AG04450 (cell line): ENCODE results near the gene CERS4. TPM values are rescaled to one million over a fixed set of nuclear protein-coding genes. Genes with fewer than 3 reads are reported as not detected.

ENCODE experiments used
- CTCF ChIA-PET: fragments of 300-600, 350-600 bp; formaldehyde crosslinking; extraction: SDS; loops from one replicate; lab custom pipeline; 2022; ENCODE audit warnings: antibody characterized with exemption, inconsistent platforms; lab: Charles Lee
- POLR2A ChIA-PET: fragments of 350-600 bp; formaldehyde crosslinking; extraction: SDS; loops from one replicate; lab custom pipeline; 2021; ENCODE audit warnings: antibody characterized with exemption, inconsistent platforms; lab: Yijun Ruan, JAX
- DNase-seq: peaks from one replicate; pipeline ENCODE4 v3.0.0-alpha.2; 2011; ENCODE audit warnings: low read depth, low spot score
- H3K27ac ChIP-seq: one replicate; pipeline ENCODE4 v1.5.1; 2012; ENCODE audit warnings: low read depth, low read length, control low read depth
- H3K27me3 ChIP-seq: one replicate; pipeline ENCODE4 v1.6.0; 2012; ENCODE audit warnings: low read length; ENCODE audit not compliant: control insufficient read depth, insufficient read depth
- H3K4me3 ChIP-seq: 2 replicates; pipeline ENCODE4 v1.5.1; 2011; ENCODE audit warnings: mild to moderate bottlenecking, low read depth, low read length, control low read depth
- H3K9me3 ChIP-seq: 2 replicates; pipeline ENCODE4 v1.5.1; 2012; ENCODE audit warnings: low read length; ENCODE audit not compliant: control insufficient read depth, insufficient read depth
- CTCF ChIP-seq: IDR thresholded peaks from 2 replicates; pipeline ENCODE4 v1.5.1; 2011; ENCODE audit warnings: low read depth, low read length, control low read depth, inconsistent platforms
- polyA minus RNA-seq: library from RNA; depleted of rRNA, polyadenylated mRNA; stranded (reverse); fragments of >200 nt; gene quantifications from 2 replicates; pipeline ENCODE4 v1.2.3, GENCODE V29; 2011; rRNA and poly(A)+ RNA removed
- polyA plus RNA-seq: library from polyadenylated mRNA; depleted of rRNA; stranded (reverse); fragments of >200 nt; gene quantifications from 2 replicates; pipeline ENCODE4 v1.2.3, GENCODE V29; 2011; rRNA removed

The CERS4 gene, protein sequence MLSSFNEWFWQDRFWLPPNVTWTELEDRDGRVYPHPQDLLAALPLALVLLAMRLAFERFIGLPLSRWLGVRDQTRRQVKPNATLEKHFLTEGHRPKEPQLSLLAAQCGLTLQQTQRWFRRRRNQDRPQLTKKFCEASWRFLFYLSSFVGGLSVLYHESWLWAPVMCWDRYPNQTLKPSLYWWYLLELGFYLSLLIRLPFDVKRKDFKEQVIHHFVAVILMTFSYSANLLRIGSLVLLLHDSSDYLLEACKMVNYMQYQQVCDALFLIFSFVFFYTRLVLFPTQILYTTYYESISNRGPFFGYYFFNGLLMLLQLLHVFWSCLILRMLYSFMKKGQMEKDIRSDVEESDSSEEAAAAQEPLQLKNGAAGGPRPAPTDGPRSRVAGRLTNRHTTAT
- polyA plus RNA-seq (4.7 and 5.4 TPM in 2 replicates), polyA minus RNA-seq (4.3 and 7.6 TPM in 2 replicates)

DNA sequence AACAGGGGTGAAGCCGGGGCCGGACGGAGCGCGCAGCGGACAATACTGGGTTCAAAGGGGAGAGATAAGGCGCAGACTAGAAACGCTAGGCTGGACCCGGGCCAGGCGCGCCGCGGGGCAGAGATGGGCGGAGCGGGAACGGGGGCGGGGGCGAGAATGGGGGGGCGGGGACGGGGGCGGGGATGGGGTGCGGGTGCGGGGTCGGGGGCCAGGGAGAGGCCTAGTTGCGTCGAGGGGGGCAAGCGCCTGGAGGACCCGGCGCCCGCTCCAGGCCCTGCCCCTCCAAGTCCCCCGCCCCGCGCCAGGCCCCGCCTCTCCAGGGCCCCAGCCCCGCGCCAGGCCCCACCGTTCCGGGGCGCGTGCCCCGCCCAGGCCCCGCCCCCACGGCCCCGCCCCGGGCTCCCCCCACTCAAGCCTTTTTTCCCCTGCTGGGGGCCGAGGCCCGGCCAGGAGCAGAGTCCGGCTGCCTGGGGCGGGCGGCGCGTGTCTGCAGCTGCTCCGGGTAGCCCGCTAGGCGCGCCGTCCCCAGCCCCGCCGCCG, at the start of gene CERS4:
Gene CERS4, plus strand, starts transcription at position 449 of the 540 bp plus-strand sequence. CDS start 41,707 bp downstream, outside the sequence.
- no peak within 1 kb of the TSS for H3K27ac ChIP-seq
- DNase-seq = no peak
- TF ChIP-seq CTCF = no peak
- H3K4me3 ChIP-seq = peak within 1 kb of the TSS; percentile 56
- ChIA-PET POLR2A (no interaction called here), CTCF (interaction anchor here (0.8 kb wide), 1 partner anchor 208 kb away, joined by 4 read pairs; no protein-coding TSS in a partner anchor)
- H3K9me3 ChIP-seq = peaks cover 6% of the 10 kb centered on the region; the same call in 1 of the 2 replicates
- H3K27me3 ChIP-seq = peaks cover 28% of the 10 kb centered on the region

GRCh38 chr19:8161135-8161646, 48.0 kb upstream of the CERS4 start:
- Histone ChIP-seq H3K27ac (no peak overlapping the region), H3K4me3 (no peak overlapping the region), H3K9me3 (no peaks in the 10 kb centered on the region), H3K27me3 (peaks cover 3% of the 10 kb centered on the region)
- ChIA-PET CTCF (no interaction called here), POLR2A (no interaction called here)
- TF ChIP-seq CTCF = no peak
- DNase-seq = no peak

GRCh38 chr19:8163759-8164158, 45.4 kb upstream of the CERS4 start:
- DNase-seq = no peak
- TF ChIP-seq CTCF = no peak
- Histone ChIP-seq H3K4me3 (no peak overlapping the region), H3K27me3 (no peaks in the 10 kb centered on the region), H3K9me3 (no peaks in the 10 kb centered on the region), H3K27ac (no peak overlapping the region)
- ChIA-PET CTCF (interaction anchor here (0.6 to 0.7 kb wide), 3 partner anchors 64 to 1837 kb away, joined by 3 read pairs; no protein-coding TSS in a partner anchor), POLR2A (no interaction called here)

- Histone ChIP-seq H3K9me3 (no peaks in the 10 kb centered on the region), H3K4me3 (no peak overlapping the region), H3K27ac (no peak overlapping the region), H3K27me3 (peaks cover 2% of the 10 kb centered on the region)
- no peak for DNase-seq
- no peak for TF ChIP-seq CTCF
- ChIA-PET CTCF (interaction anchor here (0.7 to 1.0 kb wide), 2 partner anchors 9 to 11 kb away, joined by 3 to 4 read pairs; no protein-coding TSS in a partner anchor), POLR2A (interaction anchor here (0.7 kb wide), 1 partner anchor 1352 kb away, joined by 3 read pairs; no protein-coding TSS in a partner anchor)
These were observed 41.2 kb upstream of the CERS4 start for GRCh38 chr19:8167985-8168384.

DNA sequence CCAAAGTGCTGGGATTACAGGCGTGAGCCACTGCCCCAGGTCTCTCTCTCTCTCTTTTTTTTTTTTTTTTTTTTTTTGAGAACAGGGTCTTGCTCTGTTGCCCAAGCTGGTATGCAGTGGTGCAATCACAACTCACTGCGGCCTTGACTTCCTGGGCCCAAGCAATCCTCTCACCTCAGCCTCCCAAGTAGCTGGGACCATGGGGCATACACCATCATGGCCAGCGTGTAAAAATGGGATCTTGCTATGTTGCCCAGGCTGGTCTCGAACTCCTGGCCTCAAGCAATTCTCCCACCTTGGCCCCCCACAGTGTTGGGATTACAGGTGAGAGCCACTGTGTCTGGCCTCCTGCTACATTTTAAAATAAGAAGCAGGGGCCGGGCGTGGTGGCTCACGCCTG, 40.6 kb upstream of the CERS4 start:
- DNase-seq = no peak
- Histone ChIP-seq H3K4me3 (no peak overlapping the region), H3K27ac (no peak overlapping the region), H3K27me3 (peaks cover 2% of the 10 kb centered on the region), H3K9me3 (no peaks in the 10 kb centered on the region)
- ChIA-PET CTCF (no interaction called here), POLR2A (interaction anchor here (0.7 kb wide), 1 partner anchor 1352 kb away, joined by 3 read pairs; no protein-coding TSS in a partner anchor)
- no peak for TF ChIP-seq CTCF
